Measurements from ENCODE around the gene CDRT15.
"Not testable (repeated sequence)": the region's sequence is repeated elsewhere in the genome, so short reads cannot be mapped to it uniquely, and the experiment has no call there.

Gene CDRT15

GRCh38 chr17:14236762-14237161, at the start of gene CDRT15:
TSS of gene CDRT15 (minus strand) at chr17:14236862. CDS start at chr17:14236833, 29 bp downstream.
- DNase-seq = not testable (repeated sequence)

DNA sequence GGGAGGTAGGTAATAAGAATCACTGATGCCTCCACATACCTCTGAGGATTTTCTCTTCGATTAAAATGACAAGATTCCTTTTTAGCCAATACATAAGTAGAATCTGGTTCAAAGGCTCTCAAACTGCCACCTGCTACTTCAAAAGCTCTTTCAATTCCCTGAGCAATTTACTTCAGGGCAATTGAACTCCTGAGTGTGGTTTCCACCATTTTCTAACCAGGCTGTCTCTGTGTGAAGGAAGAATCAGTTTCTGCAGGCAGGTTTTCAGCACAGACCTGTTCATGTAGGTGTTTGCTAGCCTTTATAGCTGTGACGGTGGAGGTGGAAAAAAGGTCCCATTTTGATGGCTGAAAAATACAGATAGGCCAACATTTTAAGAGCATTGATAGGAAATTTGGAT, 46.1 kb upstream of the CDRT15 start:
- no peak for DNase-seq

GRCh38 chr17:14281530-14281929, 44.9 kb upstream of the CDRT15 start:
- no peak for DNase-seq

GRCh38 chr17:14276535-14277250, 40.0 kb upstream of the CDRT15 start:
- DNase-seq = no peak

- no peak for DNase-seq
These were observed 33.8 kb upstream of the CDRT15 start for GRCh38 chr17:14270508-14270907.

DNA sequence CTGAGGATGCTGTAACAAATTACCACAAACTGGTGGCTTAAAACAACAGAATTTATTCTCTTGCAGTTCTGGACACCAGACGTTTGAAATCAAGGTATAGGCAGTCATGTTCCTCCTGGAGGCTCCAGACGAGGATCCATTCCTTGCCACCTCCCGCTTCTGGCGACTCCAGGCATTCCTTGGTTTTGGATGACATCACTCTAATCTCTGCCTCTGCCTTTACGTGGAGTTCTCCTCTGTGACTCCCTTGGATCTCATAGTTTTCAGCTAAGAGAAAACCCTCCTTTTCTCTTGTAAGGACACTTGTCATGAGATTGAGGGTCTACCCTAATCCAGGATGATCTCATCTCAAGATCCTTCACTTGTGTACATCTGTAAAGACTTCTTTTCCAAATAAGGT, 32.8 kb upstream of the CDRT15 start:
- DNase-seq = no peak

- no peak for DNase-seq
These were observed 31.6 kb upstream of the CDRT15 start for GRCh38 chr17:14268264-14268663.

- DNase-seq = no peak
These were observed 24.7 kb upstream of the CDRT15 start for GRCh38 chr17:14261406-14261805.

DNA sequence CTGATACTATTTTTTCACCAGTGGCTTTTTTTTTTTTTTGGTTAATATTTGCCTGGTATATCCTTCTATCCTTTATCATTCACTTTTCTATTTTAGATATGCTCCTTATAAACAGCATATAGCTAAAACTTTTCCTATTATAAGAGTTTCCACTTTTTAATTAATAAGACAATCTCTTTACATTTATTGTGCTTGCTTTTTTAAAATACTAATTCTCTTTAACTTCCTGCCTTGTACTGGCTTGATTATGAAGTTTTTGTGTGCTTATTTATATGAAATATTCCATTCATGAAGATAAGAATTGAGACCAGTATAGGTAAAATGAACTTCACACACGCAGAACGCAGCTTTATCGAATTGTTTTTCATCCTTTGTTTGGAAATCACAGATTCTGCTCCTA, 9.0 kb upstream of the CDRT15 start:
- DNase-seq = no peak

DNA sequence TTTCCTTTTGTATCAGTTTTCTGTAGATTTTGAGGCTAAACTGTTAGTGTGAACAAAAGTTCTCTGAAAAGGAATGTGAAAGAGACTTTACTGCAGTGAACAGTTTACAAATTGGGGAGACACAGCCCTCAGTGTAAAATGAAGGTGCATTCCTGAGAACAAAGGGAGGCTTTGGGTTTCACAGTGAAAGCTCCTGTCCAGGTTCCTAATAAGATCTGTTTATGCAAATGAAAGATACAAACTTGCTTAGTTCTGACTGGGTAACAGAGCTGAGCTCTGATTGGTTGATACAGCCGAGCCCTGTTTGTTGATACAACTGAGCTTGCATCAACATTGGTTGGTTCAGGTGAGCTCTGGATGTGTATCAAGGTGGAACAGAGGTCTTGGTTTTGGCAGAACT, 8.3 kb upstream of the CDRT15 start:
- peak; percentile 53 for DNase-seq

GRCh38 chr17:14239271-14239670, 2.6 kb upstream of the CDRT15 start:
- not testable (repeated sequence) for DNase-seq

DNA sequence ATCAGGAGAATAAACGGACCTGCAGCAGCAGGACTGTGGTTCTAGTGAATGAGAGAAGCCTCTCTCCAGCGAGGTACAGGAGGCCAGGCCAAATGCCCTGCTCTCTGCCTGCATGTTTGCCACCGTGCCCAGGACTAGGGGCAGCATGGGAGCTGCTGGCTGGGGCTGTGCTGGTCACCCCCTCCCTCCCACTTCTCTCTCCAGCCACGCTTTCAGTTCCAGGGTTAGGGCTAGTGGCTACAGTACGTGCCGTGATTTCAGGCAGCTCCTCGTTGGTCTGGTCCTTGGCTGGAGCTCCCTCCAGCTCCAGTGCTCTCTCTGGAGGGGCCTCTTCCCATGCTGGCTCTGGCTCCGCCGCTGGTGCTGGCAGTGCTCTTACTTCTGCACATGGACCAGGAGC, 630 bp downstream of the CDRT15 start:
- not testable (repeated sequence) for DNase-seq

DNA sequence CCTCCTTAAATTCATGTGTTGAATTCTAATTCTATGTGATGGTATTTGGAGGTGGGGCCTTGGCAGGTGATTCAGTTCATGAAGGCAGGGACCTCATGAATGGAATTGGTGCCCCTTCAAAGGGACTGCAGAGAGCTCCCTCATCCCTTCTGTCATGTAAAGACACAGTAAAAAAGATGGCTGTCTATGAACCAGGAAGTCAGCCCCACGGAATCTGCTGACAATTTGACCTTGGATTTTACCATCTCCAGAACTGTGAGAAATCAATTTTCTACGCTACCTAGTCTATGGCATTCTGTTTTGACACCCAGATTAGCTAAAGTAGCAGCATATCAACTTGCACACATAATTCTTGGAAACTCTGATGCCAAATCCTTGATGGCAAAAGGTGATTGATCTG, 1.6 kb downstream of the CDRT15 start:
- DNase-seq = not testable (repeated sequence)

- DNase-seq = peak; percentile 53
These were observed 5.5 kb downstream of the CDRT15 start for GRCh38 chr17:14231187-14231586.

GRCh38 chr17:14228903-14229302, 7.8 kb downstream of the CDRT15 start:
- no peak for DNase-seq

- no peak for DNase-seq
These were observed 9.6 kb downstream of the CDRT15 start for GRCh38 chr17:14227052-14227451.

DNA sequence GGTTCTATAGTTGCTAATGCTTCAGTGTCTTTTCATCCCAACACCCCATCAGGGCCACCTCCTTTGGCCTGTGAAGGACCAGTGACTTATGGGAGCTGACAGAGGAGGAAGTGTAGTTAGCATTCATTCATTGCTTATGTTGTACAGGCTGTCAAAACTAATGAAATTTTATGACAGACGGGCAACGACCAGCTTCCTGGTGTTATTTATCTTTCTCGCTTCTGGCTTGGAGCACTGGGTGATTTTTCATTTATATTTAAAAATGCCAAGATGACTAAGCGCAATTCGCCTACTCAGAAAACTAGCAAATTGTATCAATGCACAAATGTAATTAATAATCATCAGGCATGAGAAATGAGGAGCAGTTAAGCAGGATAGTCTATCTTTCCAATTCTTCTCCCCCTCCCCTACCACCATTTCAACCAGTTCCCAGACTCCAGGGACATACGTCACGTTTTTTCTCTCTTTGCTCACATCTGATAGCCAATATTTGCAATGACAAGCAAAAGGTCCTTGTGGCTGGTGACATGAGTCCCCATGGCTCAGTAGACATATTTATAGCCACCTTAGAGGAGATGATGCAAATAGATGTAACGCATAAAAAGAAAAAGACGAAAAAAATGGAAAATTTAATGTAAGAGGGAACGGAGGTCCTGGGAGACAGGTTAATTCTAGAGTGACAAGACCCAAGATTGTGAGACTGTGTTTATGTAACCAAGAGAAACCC, 11.2 kb downstream of the CDRT15 start:
- no peak for DNase-seq

- DNase-seq = peak; percentile 80
These were observed 14.1 kb downstream of the CDRT15 start for GRCh38 chr17:14222611-14223010.

- no peak for DNase-seq
These were observed 22.4 kb downstream of the CDRT15 start for GRCh38 chr17:14214271-14214670.

GRCh38 chr17:14212401-14212800, 24.3 kb downstream of the CDRT15 start:
- no peak for DNase-seq

DNA sequence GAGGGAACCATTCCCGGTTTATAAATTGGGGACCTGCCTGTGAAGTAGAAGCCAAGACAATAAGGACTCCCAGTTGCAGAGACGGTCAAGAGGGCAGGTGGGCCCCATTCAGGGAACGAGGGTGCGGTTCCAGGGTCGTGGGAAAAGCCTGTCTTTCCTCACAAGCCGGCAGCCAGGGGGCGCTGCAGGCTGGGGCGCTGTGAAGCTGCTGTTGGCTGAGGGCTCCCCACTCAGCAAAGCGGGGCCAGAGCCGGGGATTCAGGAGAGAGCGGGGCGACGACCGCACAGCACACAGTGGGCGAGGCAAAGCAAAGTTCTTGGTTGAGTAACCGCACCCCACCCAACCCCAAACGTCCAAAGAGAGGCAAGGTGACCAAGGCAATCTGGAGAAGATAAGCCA, 24.9 kb downstream of the CDRT15 start:
- no peak for DNase-seq

DNA sequence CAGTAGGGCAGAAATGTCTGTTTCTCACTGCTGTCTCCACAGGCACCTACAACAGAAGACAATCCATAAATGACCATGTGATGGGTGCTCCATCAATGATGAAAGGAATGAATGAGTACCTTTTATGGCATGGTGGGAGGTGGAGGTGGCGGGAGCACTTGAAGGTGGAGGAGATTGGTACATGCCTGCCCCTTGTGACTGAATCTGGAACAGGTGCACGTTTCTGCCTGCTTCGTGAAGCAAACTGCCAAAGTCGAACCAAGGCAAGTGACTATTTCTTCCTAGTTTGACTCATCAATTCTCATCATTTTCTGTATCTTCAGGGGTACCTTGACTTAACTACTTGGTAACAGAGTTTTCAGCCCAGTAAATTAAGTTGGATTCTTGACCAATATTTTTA, 25.4 kb downstream of the CDRT15 start:
- DNase-seq = no peak

DNA sequence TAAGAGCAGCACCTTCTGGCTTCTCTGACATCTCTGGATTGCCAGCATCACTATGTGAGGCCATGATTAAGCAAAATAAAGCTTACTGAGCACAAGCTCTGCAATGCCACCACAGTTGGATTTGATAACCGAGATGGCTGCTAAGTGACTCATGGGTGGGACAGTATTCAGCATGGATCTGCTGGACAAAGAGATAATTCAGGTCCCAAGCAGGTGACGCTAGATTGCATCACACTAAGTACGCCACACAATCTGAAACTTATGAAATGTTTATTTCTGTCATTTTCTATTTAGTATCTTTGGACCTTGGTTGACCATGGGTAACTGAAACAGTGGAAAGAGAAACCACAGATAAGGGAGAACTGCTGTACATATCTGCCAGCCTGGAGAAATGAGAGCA, 27.4 kb downstream of the CDRT15 start:
- no peak for DNase-seq

- no peak for DNase-seq
These were observed 28.9 kb downstream of the CDRT15 start for GRCh38 chr17:14207791-14208190.

GRCh38 chr17:14206891-14207290, 29.8 kb downstream of the CDRT15 start:
- DNase-seq = no peak
